ENCODE data around the gene GARNL3.

Gene GARNL3

GRCh38 chr9:127388037-127388855 lies 123.7 kb downstream of the GARNL3 start:
- DNase-seq = peak; percentile 78

- no peak for DNase-seq
These were observed 124.3 kb downstream of the GARNL3 start for GRCh38 chr9:127388856-127389238.

GRCh38 chr9:127389381-127390247 lies 125.0 kb downstream of the GARNL3 start:
- no peak for DNase-seq

- DNase-seq = no peak
These were observed 125.6 kb downstream of the GARNL3 start for GRCh38 chr9:127390248-127390545.

GRCh38 chr9:127390563-127390962 lies 126.0 kb downstream of the GARNL3 start:
- DNase-seq = no peak

- DNase-seq = no peak
These were observed 127.6 kb downstream of the GARNL3 start for GRCh38 chr9:127392166-127392565.

- DNase-seq = no peak
These were observed 128.4 kb downstream of the GARNL3 start for GRCh38 chr9:127392976-127393375.

- no peak for DNase-seq
These were observed 129.1 kb downstream of the GARNL3 start for GRCh38 chr9:127393645-127394044.

- peak; percentile 39 for DNase-seq
These were observed 131.1 kb downstream of the GARNL3 start for GRCh38 chr9:127395497-127396252.

GRCh38 chr9:127396253-127396807 lies 131.8 kb downstream of the GARNL3 start:
- no peak for DNase-seq

GRCh38 chr9:127396808-127397645 lies 132.5 kb downstream of the GARNL3 start, which contains the start of gene SLC2A8:
TSS of gene SLC2A8 (plus strand) at chr9:127397169. CDS start at chr9:127397231, 62 bp downstream.
- DNase-seq = peak; percentile 100

- DNase-seq = peak; percentile 12
These were observed 133.2 kb downstream of the GARNL3 start for GRCh38 chr9:127397646-127398274.

GRCh38 chr9:127398275-127398647 lies 133.7 kb downstream of the GARNL3 start:
- no peak for DNase-seq

- no peak for DNase-seq
These were observed 134.3 kb downstream of the GARNL3 start for GRCh38 chr9:127398715-127399400.

- no peak for DNase-seq
These were observed 135.2 kb downstream of the GARNL3 start for GRCh38 chr9:127399736-127400269.

GRCh38 chr9:127402401-127403090 lies 138.0 kb downstream of the GARNL3 start:
- DNase-seq = no peak

- DNase-seq = no peak
These were observed 139.1 kb downstream of the GARNL3 start for GRCh38 chr9:127403507-127404192.

GRCh38 chr9:127404631-127405030 lies 140.1 kb downstream of the GARNL3 start:
- no peak for DNase-seq
